Transverse colon (tissue), 4 donors: Measurements from ENCODE around the gene CFAP92.

Source experiments
- CTCF ChIP-seq, 5 experiments: fragments of 200-600 bp in 3 of 5; fragments of 450-650 bp in 2 of 5; sonication (generic) in 3 of 5; IDR thresholded peaks; 1 replicate in 2 of 5; 2 replicates in 3 of 5; pipeline ENCODE4 v1.5.1; 2016 to 2017; ENCODE audit warnings: antibody characterized with exemption in 5 of 5, inconsistent platforms in 3 of 5, mild to moderate bottlenecking in 2 of 5, moderate library complexity in 1 of 5
- POLR2AphosphoS5 ChIP-seq, 3 donors: sonication (generic); formaldehyde crosslinking; IDR thresholded peaks; one replicate each; pipeline ENCODE4 v1.6.1; 2016; ENCODE audit warnings: antibody characterized with exemption in 3 of 3

GRCh38 chr3:128970740-128971047 is 23.2 kb downstream of the CFAP92 start:
- TF ChIP-seq CTCF (IDR thresholded peaks at IDR 0.05): no peak
- no peak for TF ChIP-seq POLR2AphosphoS5 (IDR thresholded peaks at IDR 0.05)
